Keratinocyte (primary cell): ENCODE results near the gene PSMB5.

Experiments used
- EZH2 ChIP-seq: IDR thresholded peaks from one replicate; pipeline ENCODE4 v1.6.1; 2012; ENCODE audit warnings: inconsistent platforms, mild to moderate bottlenecking, low read length, moderate library complexity
- TF ChIP-seq, protein P1 (sequence below), 3 experiments: IDR thresholded peaks in 1 of 3; conservative IDR thresholded peaks in 1 of 3; optimal IDR thresholded peaks in 1 of 3; 2 replicates in 2 of 3; 3 replicates in 1 of 3; pipeline versions ENCODE3 to v1.5.1; 2011; ENCODE audit warnings: low read length in 3 of 3, mild to moderate bottlenecking in 3 of 3, moderate library complexity in 2 of 3, control low read depth in 1 of 3, inconsistent platforms in 1 of 3; ENCODE audit not compliant: insufficient read depth in 2 of 3; ENCODE audit errors: extremely low read depth in 1 of 3

DNA sequence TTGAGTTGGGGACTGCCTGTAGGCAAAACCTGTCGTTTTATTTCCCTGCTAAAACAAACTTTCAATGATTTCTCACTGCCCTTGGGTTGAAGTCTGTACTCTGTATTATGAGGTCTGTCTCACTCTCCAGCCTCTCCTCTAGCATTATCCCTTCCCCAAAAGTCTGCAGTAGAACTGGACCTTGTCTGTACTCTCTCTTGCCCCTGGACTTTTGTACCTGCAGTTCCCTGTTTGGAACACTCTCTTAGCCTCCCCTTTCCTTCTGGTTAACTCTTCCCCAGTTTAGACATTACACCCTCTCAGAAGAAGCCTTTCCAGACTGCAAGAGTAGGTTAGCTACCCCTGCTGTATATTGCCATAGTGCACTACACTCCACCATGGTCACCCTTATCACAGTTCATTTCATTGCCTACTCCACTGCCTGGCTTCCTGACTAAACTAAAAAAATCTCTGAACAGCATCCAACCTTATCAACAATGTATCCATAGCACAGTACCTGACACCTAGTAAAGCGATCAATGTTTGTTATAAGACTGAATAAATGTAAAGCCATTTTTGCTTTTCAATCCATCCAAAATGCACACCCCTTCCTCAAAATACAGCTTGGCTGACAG lies 48.7 kb downstream of the PSMB5 start:
- TF ChIP-seq, protein P1, sequence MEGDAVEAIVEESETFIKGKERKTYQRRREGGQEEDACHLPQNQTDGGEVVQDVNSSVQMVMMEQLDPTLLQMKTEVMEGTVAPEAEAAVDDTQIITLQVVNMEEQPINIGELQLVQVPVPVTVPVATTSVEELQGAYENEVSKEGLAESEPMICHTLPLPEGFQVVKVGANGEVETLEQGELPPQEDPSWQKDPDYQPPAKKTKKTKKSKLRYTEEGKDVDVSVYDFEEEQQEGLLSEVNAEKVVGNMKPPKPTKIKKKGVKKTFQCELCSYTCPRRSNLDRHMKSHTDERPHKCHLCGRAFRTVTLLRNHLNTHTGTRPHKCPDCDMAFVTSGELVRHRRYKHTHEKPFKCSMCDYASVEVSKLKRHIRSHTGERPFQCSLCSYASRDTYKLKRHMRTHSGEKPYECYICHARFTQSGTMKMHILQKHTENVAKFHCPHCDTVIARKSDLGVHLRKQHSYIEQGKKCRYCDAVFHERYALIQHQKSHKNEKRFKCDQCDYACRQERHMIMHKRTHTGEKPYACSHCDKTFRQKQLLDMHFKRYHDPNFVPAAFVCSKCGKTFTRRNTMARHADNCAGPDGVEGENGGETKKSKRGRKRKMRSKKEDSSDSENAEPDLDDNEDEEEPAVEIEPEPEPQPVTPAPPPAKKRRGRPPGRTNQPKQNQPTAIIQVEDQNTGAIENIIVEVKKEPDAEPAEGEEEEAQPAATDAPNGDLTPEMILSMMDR (optimal IDR thresholded peaks at IDR 0.05 in 1 of 3, IDR thresholded peaks at IDR 0.05 in 1 of 3, conservative IDR thresholded peaks at IDR 0.05 in 1 of 3; ENCODE audit: extremely low read depth in 1 of 3, insufficient read depth in 2 of 3, low read length in 3 of 3), result no peak
- TF ChIP-seq EZH2, result no peak
